Thyroid gland (tissue), 4 donors: ENCODE data around the gene WIPF2. TPM values are rescaled to one million over a fixed set of nuclear protein-coding genes. Genes with fewer than 3 reads are reported as not detected.
A peak's percentile ranks its signal among the peaks of the same experiment; 100 is the strongest.

Source experiments
- DNase-seq, 2 donors: peaks; one replicate each; pipeline ENCODE4 v3.0.0-alpha.2; 2019
- H3K27ac ChIP-seq, 3 donors: fragments of 200-600 bp; sonication (generic); 1 replicate in 2 of 3; 2 replicates in 1 of 3; pipeline ENCODE4 v1.5.1; 2016 to 2019; ENCODE audit warnings: mild to moderate bottlenecking in 1 of 3, moderate library complexity in 1 of 3
- H3K27me3 ChIP-seq: fragments of 200-600 bp; sonication (generic); one replicate; pipeline ENCODE4 v1.5.1; 2019
- H3K36me3 ChIP-seq, 2 donors: fragments of 200-600 bp; sonication (generic); one replicate each; pipeline ENCODE4 v1.5.1; 2016 to 2019
- H3K4me1 ChIP-seq, 2 donors: fragments of 200-600 bp; sonication (generic); one replicate each; pipeline ENCODE4 v1.5.1; 2017 to 2019
- H3K4me3 ChIP-seq, 3 donors: fragments of 200-600 bp; sonication (generic); replicated peaks in 1 of 3; 1 replicate in 2 of 3; 2 replicates in 1 of 3; pipeline ENCODE4 v1.5.1; 2016; ENCODE audit warnings: mild to moderate bottlenecking in 1 of 3
- H3K9me3 ChIP-seq: fragments of 200-600 bp; sonication (generic); one replicate; pipeline ENCODE4 v1.5.1; 2017
- POLR2A ChIP-seq, 2 donors: fragments of 450-650 bp; IDR thresholded peaks; one replicate each; pipeline ENCODE4 v1.6.1; 2017; ENCODE audit warnings: antibody characterized with exemption in 2 of 2, mild to moderate bottlenecking in 2 of 2, moderate library complexity in 1 of 2
- WGBS, 2 donors: methylation state at CpG; one replicate each; pipeline ENCODE4 v1.1.5; 2017; 5-methylcytosine and 5-hydroxymethylcytosine counted together
- intact Hi-C: fragments of 100-400 bp; cut with DNase I; formaldehyde crosslinking; loops from one replicate; pipeline ENCODE4 v1.15.1; 2023
- total RNA-seq, 4 donors: library from RNA; depleted of rRNA; stranded (reverse); fragments of >200 nt; gene quantifications; one replicate each; pipeline ENCODE4 v1.2.3, GENCODE V29; 2016
- TF ChIP-seq, protein P1 (sequence below), 6 experiments: fragments of 200-600 bp in 3 of 6; fragments of 450-650 bp in 3 of 6; sonication (generic) in 3 of 6; IDR thresholded peaks; one replicate each; pipeline ENCODE4 v1.5.1; 2016 to 2019; ENCODE audit warnings: antibody characterized with exemption in 6 of 6, mild to moderate bottlenecking in 2 of 6, inconsistent platforms in 1 of 6, moderate library complexity in 1 of 6

Gene WIPF2
- total RNA-seq, 4 donors from 2014 or later: 13.2 to 14.6 (median 14.5) TPM

DNA sequence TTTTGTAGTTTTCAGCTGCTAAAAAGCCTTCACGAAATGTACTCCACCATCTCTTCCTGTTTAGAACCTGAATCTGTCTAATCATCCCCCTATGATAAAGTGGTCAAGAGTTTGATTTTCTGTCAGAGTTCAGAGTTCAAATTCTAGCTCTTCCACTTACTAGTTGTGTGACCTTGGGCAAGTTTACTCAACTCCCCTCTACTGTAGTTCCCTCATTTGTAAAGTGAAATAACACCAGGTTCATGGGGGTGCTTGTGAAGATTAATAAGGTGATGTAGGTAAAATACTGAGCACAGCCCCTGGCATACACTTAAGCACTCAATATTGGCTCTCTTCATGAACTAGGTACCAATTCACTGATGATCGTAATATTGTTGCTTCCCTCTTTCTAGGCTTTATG is 67.4 kb downstream of the WIPF2 start:
- DNase-seq: no peak
- peaks cover 5 to 7% of the 10 kb centered on the region in 2 donors for H3K4me1 ChIP-seq
- H3K4me3 ChIP-seq: no peak overlapping the region
- no peaks in the 10 kb centered on the region for H3K9me3 ChIP-seq
- H3K27me3 ChIP-seq: no peaks in the 10 kb centered on the region
- 93 to 98% methylated on average over 2 of the region's 2 CpGs for WGBS, 2 donors
- TF ChIP-seq, protein P1, sequence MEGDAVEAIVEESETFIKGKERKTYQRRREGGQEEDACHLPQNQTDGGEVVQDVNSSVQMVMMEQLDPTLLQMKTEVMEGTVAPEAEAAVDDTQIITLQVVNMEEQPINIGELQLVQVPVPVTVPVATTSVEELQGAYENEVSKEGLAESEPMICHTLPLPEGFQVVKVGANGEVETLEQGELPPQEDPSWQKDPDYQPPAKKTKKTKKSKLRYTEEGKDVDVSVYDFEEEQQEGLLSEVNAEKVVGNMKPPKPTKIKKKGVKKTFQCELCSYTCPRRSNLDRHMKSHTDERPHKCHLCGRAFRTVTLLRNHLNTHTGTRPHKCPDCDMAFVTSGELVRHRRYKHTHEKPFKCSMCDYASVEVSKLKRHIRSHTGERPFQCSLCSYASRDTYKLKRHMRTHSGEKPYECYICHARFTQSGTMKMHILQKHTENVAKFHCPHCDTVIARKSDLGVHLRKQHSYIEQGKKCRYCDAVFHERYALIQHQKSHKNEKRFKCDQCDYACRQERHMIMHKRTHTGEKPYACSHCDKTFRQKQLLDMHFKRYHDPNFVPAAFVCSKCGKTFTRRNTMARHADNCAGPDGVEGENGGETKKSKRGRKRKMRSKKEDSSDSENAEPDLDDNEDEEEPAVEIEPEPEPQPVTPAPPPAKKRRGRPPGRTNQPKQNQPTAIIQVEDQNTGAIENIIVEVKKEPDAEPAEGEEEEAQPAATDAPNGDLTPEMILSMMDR (IDR thresholded peaks at IDR 0.05): no peak
- TF ChIP-seq POLR2A (IDR thresholded peaks at IDR 0.05): no peak
- intact Hi-C loops: no loop called here
- no peak overlapping the region for H3K27ac ChIP-seq
- H3K36me3 ChIP-seq: no peaks in the 10 kb centered on the region

DNA sequence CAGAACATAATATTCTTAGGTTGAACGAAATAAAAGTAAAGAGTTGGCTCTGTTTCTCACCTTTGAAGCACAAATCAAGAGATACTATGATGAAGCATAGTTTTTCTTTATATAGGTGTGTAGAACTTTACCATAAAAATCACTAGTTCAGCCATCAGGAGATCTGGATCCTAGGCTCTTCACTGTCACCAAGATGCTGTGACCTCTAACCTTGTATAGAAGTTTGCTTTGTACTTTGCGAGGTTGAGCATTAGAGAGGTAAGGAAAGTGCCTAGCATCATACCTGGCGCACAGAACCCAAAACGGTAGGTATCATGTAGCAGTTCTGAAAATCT is 68.0 kb downstream of the WIPF2 start:
- no peaks in the 10 kb centered on the region for H3K9me3 ChIP-seq
- WGBS, 2 donors: 38 to 43% methylated on average over 4 of the region's 4 CpGs
- H3K27me3 ChIP-seq: no peaks in the 10 kb centered on the region
- no peaks in the 10 kb centered on the region for H3K36me3 ChIP-seq
- peaks cover 5 to 7% of the 10 kb centered on the region in 2 donors for H3K4me1 ChIP-seq
- DNase-seq: no peak
- intact Hi-C loops: no loop called here
- no peak overlapping the region for H3K27ac ChIP-seq
- H3K4me3 ChIP-seq: no peak overlapping the region
- TF ChIP-seq POLR2A (IDR thresholded peaks at IDR 0.05): no peak
- TF ChIP-seq, protein P1 (IDR thresholded peaks at IDR 0.05): no peak

DNA sequence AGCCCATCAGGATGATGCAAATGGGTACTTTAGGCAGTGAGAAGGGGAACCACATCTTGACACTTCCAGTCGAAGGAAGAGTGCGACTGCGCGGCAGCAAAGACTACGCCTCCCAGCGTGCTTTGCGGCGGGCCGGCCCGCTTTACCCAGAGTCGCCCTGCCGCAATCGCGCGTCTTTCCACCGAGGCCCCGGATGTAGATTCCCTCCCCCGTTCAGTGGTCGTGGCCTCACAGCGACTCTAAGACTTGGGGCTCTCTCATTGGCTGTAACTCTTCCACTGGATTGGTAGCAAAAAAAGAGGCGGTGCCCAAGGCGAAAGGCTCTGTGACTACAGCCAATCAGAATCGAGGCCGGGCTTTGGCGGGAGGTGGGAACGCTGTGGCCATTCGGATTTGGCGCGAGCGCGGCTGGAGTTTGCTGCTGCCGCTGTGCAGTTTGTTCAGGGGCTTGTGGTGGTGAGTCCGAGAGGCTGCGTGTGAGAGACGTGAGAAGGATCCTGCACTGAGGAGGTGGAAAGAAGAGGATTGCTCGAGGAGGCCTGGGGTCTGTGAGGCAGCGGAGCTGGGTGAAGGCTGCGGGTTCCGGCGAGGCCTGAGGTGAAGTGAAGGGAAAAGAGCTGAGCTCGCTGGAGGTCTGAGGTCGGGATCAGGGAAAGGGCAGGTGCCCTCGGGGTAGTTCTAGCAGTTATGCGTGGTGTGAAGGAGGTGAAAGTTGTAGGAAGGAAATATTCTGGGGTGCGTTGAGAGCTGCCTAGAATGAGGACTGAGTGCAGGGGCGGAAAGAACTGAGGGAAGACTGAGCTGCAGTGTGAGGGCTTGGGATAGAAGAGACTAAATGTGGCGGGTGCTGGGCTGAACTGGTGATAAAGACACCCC is 68.6 kb downstream of the WIPF2 start, which contains the start of gene CDC6:
TSS of gene CDC6 (plus strand) at position 386 of the 876 bp plus-strand sequence. CDS start 1,542 bp downstream, outside the sequence.
- 1% methylated on average over 40 to 47 of the region's 47 CpGs for WGBS, 2 donors
- Histone ChIP-seq H3K27ac (no peak within 1 kb of the TSS), H3K27me3 (no peaks in the 10 kb centered on the region), H3K4me3 (peak within 1 kb of the TSS in 2 of 3 donors; percentile 1 to 12), H3K36me3 (no peaks in the 10 kb centered on the region), H3K9me3 (no peaks in the 10 kb centered on the region), H3K4me1 (peaks cover 5 to 7% of the 10 kb centered on the region in 2 donors)
- TF ChIP-seq, protein P1 (IDR thresholded peaks at IDR 0.05): no peak
- TF ChIP-seq POLR2A (IDR thresholded peaks at IDR 0.05): peak in 1 of 2 donors; percentile 28
- intact Hi-C loops: no loop called here
- DNase-seq: peak; percentile 99

DNA sequence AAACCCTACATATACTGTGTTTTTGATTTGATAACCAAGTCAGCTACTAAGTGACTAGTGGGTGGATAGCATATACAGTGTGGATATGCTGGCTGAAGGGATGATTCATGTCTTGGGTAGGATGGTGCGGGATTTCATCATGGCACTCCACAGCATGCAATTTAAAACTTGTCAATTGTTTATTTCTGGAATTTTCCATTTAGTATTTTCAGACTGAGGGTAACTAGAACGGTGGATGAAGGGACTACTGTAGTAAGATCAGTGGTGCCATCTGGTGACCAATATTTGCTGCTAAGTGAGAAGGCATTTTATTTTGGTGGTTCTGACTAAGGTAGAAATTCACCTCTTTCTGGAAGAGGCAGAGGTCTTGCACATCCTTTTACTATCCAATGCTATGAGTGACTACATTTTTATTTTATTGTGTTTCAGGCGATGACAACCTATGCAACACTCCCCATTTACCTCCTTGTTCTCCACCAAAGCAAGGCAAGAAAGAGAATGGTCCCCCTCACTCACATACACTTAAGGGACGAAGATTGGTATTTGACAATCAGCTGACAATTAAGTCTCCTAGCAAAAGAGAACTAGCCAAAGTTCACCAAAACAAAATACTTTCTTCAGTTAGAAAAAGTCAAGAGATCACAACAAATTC is 71.7 kb downstream of the WIPF2 start:
- Histone ChIP-seq H3K36me3 (no peaks in the 10 kb centered on the region), H3K9me3 (no peaks in the 10 kb centered on the region), H3K4me1 (peaks cover 5 to 7% of the 10 kb centered on the region in 2 donors), H3K27ac (no peak overlapping the region), H3K4me3 (no peak overlapping the region), H3K27me3 (no peaks in the 10 kb centered on the region)
- TF ChIP-seq, protein P1 (IDR thresholded peaks at IDR 0.05): peak in 5 of 6 experiments; percentile 26 to 77 (median 71)
- TF ChIP-seq POLR2A (IDR thresholded peaks at IDR 0.05): no peak
- WGBS, 2 donors: 60 to 61% methylated on average over 4 of the region's 4 CpGs
- DNase-seq: peak; percentile 45 to 61
- intact Hi-C loops: loop anchor here (5.0 kb wide), 1 partner anchor 88 kb away; no protein-coding TSS in a partner anchor
